ENCODE measurements around the gene MCRIP2. TPM values are rescaled to one million over a fixed set of nuclear protein-coding genes. Genes with fewer than 3 reads are reported as not detected.
A peak's percentile ranks its signal among the peaks of the same experiment; 100 is the strongest.

MCRIP2 gene
- total RNA-seq, 2 donors from 2014 or later = 22.8 to 34.2 TPM

DNA sequence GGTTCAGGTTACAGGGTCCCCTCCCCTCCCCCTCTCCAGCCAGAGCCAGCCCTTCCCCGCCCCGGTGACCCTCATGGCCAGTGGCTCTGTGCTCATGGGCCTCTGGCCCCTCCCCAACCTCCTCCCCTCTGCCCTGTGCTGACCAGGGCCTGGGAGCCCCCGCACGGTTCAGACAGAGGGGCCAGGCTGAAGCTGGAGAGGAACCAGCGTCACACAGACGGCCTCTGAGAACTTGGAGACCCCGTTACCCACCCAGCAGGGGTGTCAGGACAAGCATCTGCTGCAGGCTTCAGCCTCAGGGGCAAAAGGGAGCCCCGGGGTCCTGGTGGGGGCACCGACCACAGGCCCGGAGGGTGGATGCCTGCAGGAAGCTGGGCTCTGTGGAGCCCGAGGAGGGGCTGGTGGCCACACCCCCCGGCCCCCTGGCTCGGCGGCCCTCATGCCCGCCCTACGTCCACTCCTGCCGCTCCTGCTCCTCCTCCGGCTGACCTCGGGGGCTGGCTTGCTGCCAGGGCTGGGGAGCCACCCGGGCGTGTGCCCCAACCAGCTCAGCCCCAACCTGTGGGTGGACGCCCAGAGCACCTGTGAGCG lies 10.7 kb upstream of the MCRIP2 start, which contains the start of gene WFIKKN1:
WFIKKN1 (plus strand) TSS at position 171 of the 591 bp plus-strand sequence; CDS start at position 440, 269 bp downstream.
- Mint-ChIP-seq H3K4me3 (peak within 1 kb of the TSS; percentile 39), H3K4me1 (no peaks in the 10 kb centered on the region), H3K27me3 (ENCODE audit: insufficient read depth) (no peaks in the 10 kb centered on the region), H3K27ac (no peak within 1 kb of the TSS), H3K9me3 (no peaks in the 10 kb centered on the region), H3K36me3 (ENCODE audit: low read depth) (peaks cover 10% of the 10 kb centered on the region)
- no peak within 1 kb of the TSS for H3K9ac ChIP-seq (ENCODE audit: extremely low read depth, low read length, poor library complexity, severe bottlenecking)
- no peaks in the 10 kb centered on the region for H3K36me3 ChIP-seq (ENCODE audit: control insufficient read depth, insufficient read depth, low read length)
- DNase-seq = peak; percentile 87
- peak within 1 kb of the TSS; percentile 95 for H3K27ac ChIP-seq (ENCODE audit: low read depth, low read length)
- H3K9me3 ChIP-seq (ENCODE audit: control insufficient read depth, low read length) = no peaks in the 10 kb centered on the region
- peaks cover 9% of the 10 kb centered on the region for H3K4me1 ChIP-seq (ENCODE audit: control insufficient read depth, insufficient read depth, low read length)
- WGBS, 2 experiments (ENCODE audit: insufficient coverage in 1 of 2, insufficient read length in 1 of 2) = 26 to 33% methylated on average over 8 to 23 of the region's 23 CpGs
- no peaks in the 10 kb centered on the region for H3K27me3 ChIP-seq (ENCODE audit: control insufficient read depth, insufficient read depth, low read length, poor library complexity, severe bottlenecking)
- no peak for TF ChIP-seq CTCF (conservative IDR thresholded peaks at IDR 0.05)
- H3K4me3 ChIP-seq (ENCODE audit: low read length) = peak within 1 kb of the TSS; percentile 27

DNA sequence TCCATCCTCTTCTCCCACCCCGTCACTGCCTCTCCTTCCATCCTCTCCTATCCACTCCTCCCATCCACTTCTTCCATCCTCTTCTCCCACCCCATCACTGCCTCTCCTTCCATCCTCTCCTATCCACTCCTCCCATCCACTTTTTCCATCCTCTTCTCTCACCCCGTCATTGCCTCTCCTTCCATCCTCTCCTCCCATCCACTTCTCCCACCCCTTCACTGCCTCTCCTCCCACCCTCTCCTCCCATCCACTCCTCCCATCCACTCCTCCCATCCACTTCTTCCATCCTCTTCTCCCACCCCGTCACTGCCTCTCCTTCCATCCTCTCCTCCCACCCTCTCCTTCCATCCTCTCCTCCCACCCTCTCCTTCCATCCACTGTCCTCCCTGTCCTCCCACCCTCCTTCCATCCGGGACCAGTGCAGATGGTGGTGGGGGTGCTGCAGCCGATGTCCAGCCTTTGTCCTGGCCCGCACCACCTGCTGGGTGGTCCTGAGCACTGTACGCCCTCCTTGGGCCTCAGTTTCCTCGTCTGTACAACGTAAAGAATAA lies 9.7 kb upstream of the MCRIP2 start:
- 76 to 84% methylated on average over 3 to 9 of the region's 9 CpGs for WGBS, 2 experiments (ENCODE audit: insufficient coverage in 1 of 2, insufficient read length in 1 of 2)
- H3K4me3 Mint-ChIP-seq = no peak overlapping the region
- no peaks in the 10 kb centered on the region for H3K27me3 ChIP-seq (ENCODE audit: control insufficient read depth, insufficient read depth, low read length, poor library complexity, severe bottlenecking)
- peaks cover 4% of the 10 kb centered on the region for H3K36me3 Mint-ChIP-seq (ENCODE audit: low read depth)
- no peak overlapping the region for H3K9ac ChIP-seq (ENCODE audit: extremely low read depth, low read length, poor library complexity, severe bottlenecking)
- H3K4me1 Mint-ChIP-seq = no peaks in the 10 kb centered on the region
- H3K4me3 ChIP-seq (ENCODE audit: low read length) = no peak overlapping the region
- H3K9me3 ChIP-seq (ENCODE audit: control insufficient read depth, low read length) = no peaks in the 10 kb centered on the region
- H3K4me1 ChIP-seq (ENCODE audit: control insufficient read depth, insufficient read depth, low read length) = peaks cover 9% of the 10 kb centered on the region
- H3K27ac Mint-ChIP-seq = no peak overlapping the region
- no peaks in the 10 kb centered on the region for H3K36me3 ChIP-seq (ENCODE audit: control insufficient read depth, insufficient read depth, low read length)
- H3K27me3 Mint-ChIP-seq (ENCODE audit: insufficient read depth) = no peaks in the 10 kb centered on the region
- H3K9me3 Mint-ChIP-seq = no peaks in the 10 kb centered on the region
- DNase-seq = no peak
- TF ChIP-seq CTCF (conservative IDR thresholded peaks at IDR 0.05) = no peak
- H3K27ac ChIP-seq (ENCODE audit: low read depth, low read length) = no peak overlapping the region

DNA sequence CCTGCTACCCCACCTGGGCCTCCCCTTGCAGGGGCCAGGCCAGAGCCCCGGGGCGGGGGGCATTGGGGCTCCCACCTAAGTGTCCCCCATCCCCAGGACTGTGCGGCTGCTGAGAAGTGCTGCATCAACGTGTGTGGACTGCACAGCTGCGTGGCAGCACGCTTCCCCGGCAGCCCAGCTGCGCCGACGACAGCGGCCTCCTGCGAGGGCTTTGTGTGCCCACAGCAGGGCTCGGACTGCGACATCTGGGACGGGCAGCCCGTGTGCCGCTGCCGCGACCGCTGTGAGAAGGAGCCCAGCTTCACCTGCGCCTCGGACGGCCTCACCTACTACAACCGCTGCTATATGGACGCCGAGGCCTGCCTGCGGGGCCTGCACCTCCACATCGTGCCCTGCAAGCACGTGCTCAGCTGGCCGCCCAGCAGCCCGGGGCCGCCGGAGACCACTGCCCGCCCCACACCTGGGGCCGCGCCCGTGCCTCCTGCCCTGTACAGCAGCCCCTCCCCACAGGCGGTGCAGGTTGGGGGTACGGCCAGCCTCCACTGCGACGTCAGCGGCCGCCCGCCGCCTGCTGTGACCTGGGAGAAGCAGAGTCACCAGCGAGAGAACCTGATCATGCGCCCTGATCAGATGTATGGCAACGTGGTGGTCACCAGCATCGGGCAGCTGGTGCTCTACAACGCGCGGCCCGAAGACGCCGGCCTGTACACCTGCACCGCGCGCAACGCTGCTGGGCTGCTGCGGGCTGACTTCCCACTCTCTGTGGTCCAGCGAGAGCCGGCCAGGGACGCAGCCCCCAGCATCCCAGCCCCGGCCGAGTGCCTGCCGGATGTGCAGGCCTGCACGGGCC lies 8.9 kb upstream of the MCRIP2 start:
- Histone ChIP-seq H3K9me3 (ENCODE audit: control insufficient read depth, low read length) (no peaks in the 10 kb centered on the region), H3K27ac (ENCODE audit: low read depth, low read length) (no peak overlapping the region), H3K4me3 (ENCODE audit: low read length) (no peak overlapping the region), H3K27me3 (ENCODE audit: control insufficient read depth, insufficient read depth, low read length, poor library complexity, severe bottlenecking) (no peaks in the 10 kb centered on the region), H3K36me3 (ENCODE audit: control insufficient read depth, insufficient read depth, low read length) (no peaks in the 10 kb centered on the region), H3K9ac (ENCODE audit: extremely low read depth, low read length, poor library complexity, severe bottlenecking) (no peak overlapping the region), H3K4me1 (ENCODE audit: control insufficient read depth, insufficient read depth, low read length) (peaks cover 9% of the 10 kb centered on the region)
- DNase-seq = no peak
- Mint-ChIP-seq H3K4me1 (no peaks in the 10 kb centered on the region), H3K27ac (no peak overlapping the region), H3K9me3 (no peaks in the 10 kb centered on the region), H3K36me3 (ENCODE audit: low read depth) (no peaks in the 10 kb centered on the region), H3K27me3 (ENCODE audit: insufficient read depth) (no peaks in the 10 kb centered on the region), H3K4me3 (no peak overlapping the region)
- no peak for TF ChIP-seq CTCF (conservative IDR thresholded peaks at IDR 0.05)
- WGBS, 2 experiments (ENCODE audit: insufficient coverage in 1 of 2, insufficient read length in 1 of 2) = 94 to 96% methylated on average over 54 to 67 of the region's 67 CpGs

Measured in endodermal cell (in vitro differentiated cells).